HEK293 (cell line): ENCODE measurements around the gene TREX2.

Experiments
- HIC1 ChIP-seq: fragments of 450-650 bp; formaldehyde crosslinking; IDR thresholded peaks from 2 replicates; pipeline ENCODE4 v1.5.1; 2016; ENCODE audit warnings: missing biosample characterization, missing genetic modification characterization
- INSM2 ChIP-seq: fragments of 450-650 bp; formaldehyde crosslinking; IDR thresholded peaks from 2 replicates; pipeline ENCODE4 v1.5.1; 2016; ENCODE audit warnings: missing biosample characterization, missing genetic modification characterization
- OSR2 ChIP-seq: fragments of 450-650 bp; formaldehyde crosslinking; IDR thresholded peaks from 2 replicates; pipeline ENCODE4 v1.5.1; 2016; ENCODE audit warnings: missing biosample characterization, missing genetic modification characterization
- REST ChIP-seq: fragments of 450-650 bp; formaldehyde crosslinking; IDR thresholded peaks from 2 replicates; pipeline ENCODE4 v1.5.1; 2016; ENCODE audit warnings: missing biosample characterization, missing genetic modification characterization
- ZNF335 ChIP-seq: fragments of 450-650 bp; formaldehyde crosslinking; conservative IDR thresholded peaks from 2 replicates; pipeline ENCODE4 v1.5.1; 2016; ENCODE audit warnings: missing biosample characterization, missing genetic modification characterization
- ZNF354C ChIP-seq: fragments of 450-650 bp; formaldehyde crosslinking; IDR thresholded peaks from 2 replicates; pipeline ENCODE4 v1.5.1; 2016; ENCODE audit warnings: missing biosample characterization, missing genetic modification characterization, low read depth, borderline replicate concordance
- ZNF623 ChIP-seq: fragments of 450-650 bp; formaldehyde crosslinking; IDR thresholded peaks from 2 replicates; pipeline ENCODE4 v1.5.1; 2016; ENCODE audit warnings: missing biosample characterization, missing genetic modification characterization
- ZNF664 ChIP-seq: fragments of 450-650 bp; formaldehyde crosslinking; IDR thresholded peaks from 2 replicates; pipeline ENCODE4 v1.5.1; 2016; ENCODE audit warnings: missing biosample characterization, missing genetic modification characterization
- TF ChIP-seq, protein P1 (sequence below): fragments of 450-650 bp; formaldehyde crosslinking; IDR thresholded peaks from 2 replicates; pipeline ENCODE4 v1.5.1; 2016; ENCODE audit warnings: missing biosample characterization, missing genetic modification characterization
- TF ChIP-seq, protein P2 (sequence below): fragments of 450-650 bp; formaldehyde crosslinking; IDR thresholded peaks from 2 replicates; pipeline ENCODE4 v1.5.1; 2016; ENCODE audit warnings: missing biosample characterization, missing genetic modification characterization

GRCh38 chrX:153441296-153441695, 4.6 kb downstream of the TREX2 start:
- no peak for TF ChIP-seq INSM2 (tag by site-specific recombination)
- no peak for TF ChIP-seq ZNF664 (tag by site-specific recombination)
- TF ChIP-seq, protein P1, sequence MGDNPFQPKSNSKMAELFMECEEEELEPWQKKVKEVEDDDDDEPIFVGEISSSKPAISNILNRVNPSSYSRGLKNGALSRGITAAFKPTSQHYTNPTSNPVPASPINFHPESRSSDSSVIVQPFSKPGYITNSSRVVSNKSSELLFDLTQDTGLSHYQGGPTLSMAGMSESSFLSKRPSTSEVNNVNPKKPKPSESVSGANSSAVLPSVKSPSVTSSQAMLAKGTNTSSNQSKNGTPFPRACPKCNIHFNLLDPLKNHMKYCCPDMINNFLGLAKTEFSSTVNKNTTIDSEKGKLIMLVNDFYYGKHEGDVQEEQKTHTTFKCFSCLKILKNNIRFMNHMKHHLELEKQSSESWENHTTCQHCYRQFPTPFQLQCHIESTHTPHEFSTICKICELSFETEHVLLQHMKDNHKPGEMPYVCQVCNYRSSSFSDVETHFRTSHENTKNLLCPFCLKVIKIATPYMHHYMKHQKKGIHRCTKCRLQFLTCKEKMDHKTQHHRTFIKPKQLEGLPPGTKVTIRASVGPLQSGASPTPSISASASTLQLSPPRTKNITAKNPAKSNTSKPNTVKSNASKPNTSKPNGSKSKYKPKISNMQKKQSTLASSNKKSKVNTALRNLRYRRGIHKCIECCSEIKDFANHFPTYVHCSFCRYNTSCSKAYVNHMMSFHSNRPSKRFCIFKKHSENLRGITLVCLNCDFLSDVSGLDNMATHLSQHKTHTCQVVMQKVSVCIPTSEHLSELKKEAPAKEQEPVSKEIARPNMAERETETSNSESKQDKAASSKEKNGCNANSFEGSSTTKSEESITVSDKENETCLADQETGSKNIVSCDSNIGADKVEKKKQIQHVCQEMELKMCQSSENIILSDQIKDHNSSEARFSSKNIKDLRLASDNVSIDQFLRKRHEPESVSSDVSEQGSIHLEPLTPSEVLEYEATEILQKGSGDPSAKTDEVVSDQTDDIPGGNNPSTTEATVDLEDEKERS (tag by site-specific recombination) = no peak
- TF ChIP-seq, protein P2, sequence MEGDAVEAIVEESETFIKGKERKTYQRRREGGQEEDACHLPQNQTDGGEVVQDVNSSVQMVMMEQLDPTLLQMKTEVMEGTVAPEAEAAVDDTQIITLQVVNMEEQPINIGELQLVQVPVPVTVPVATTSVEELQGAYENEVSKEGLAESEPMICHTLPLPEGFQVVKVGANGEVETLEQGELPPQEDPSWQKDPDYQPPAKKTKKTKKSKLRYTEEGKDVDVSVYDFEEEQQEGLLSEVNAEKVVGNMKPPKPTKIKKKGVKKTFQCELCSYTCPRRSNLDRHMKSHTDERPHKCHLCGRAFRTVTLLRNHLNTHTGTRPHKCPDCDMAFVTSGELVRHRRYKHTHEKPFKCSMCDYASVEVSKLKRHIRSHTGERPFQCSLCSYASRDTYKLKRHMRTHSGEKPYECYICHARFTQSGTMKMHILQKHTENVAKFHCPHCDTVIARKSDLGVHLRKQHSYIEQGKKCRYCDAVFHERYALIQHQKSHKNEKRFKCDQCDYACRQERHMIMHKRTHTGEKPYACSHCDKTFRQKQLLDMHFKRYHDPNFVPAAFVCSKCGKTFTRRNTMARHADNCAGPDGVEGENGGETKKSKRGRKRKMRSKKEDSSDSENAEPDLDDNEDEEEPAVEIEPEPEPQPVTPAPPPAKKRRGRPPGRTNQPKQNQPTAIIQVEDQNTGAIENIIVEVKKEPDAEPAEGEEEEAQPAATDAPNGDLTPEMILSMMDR = no peak
- TF ChIP-seq HIC1 = no peak
- TF ChIP-seq ZNF623 = no peak
- no peak for TF ChIP-seq OSR2
- TF ChIP-seq ZNF354C (tag by site-specific recombination) = no peak
- no peak for TF ChIP-seq ZNF335 (tag by site-specific recombination)
- TF ChIP-seq REST = no peak
